GM18519 (cell line): Measurements from ENCODE around the gene TPBGL.

ENCODE experiments used
- ATAC-seq: cut with Tn5 transposase; IDR thresholded peaks from one replicate; pipeline ENCODE4 v1.9.1; 2021; ENCODE audit warnings: mild to moderate bottlenecking, moderate library complexity; ENCODE audit not compliant: unreplicated experiment, low FRiP score

The TPBGL gene

DNA sequence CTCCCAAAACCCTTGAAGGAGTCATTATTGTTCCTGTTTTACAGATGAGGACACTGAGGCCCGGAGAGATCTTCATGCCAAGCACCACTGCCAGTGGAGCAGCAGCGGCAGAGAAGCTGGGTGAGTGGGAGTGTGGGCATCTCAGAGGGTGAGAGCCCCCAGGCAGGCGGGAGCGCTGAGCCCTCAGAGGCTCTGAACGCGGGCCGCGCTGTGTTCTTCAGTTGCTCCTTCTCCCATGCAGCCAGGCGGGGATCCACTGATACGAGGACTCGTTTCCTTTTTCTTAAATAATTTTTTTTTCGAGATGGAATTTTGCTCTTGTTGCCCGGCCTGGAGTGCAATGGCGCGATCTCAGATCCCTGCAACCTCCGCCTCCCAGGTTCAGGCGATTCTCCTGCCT is 47.0 kb downstream of the TPBGL start:
- no peak for ATAC-seq

DNA sequence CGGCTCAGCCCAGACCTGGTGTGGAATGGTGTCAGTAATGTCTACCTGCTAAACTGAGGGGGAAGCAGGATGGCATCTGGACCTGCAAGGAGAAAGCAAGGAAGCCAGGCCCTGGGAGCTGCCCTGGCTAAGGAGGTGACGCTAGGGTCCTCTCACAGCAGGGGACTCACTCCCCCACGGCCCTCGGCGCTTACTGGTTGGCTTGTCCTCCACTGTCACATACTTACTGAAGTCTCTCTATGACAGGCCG is 48.9 kb downstream of the TPBGL start:
- ATAC-seq, result no peak

- no peak for ATAC-seq
Observed at GRCh38 chr11:75289919-75290318, 49.3 kb downstream of the TPBGL start.

DNA sequence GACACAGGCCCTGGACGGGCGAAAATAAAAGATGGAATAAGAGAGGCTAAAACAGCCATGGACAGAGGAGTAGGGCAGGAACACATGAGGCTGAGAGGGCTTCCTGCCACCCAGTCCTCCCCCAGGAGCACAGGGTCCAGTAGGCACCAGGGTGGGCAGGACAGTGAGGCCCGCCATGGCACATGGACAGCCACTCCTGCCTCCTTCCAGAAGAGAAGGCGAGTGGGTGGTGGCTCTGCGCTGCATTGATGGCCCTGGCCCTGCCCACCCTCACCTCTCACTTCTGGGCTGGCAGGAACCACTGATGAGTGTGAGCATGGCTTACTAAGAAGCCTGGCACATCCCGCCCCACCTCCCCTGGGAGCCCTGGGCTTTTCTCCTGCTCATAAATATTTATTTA is 51.2 kb downstream of the TPBGL start:
- no peak for ATAC-seq

DNA sequence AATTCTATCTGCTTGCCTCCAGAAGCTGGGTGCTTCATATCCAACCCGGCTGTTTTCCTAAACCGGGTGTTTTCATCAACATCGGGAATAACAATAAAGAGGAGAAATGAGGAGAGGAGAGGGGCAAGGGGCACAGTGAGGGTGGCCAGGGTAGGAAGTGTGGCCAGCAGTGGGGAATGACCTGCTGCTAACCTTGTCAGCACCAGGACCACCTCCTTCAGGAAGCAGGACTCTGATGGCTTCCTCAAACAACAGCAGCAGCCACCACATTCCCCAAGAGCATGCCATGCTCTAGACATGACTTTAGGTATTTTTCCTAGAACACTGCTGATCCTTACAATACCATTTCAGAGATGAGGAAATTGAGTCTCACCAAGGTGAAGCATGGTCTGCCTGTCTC is 52.4 kb downstream of the TPBGL start:
- no peak for ATAC-seq
